H9 (cell line): ENCODE measurements around the gene ARPC5. TPM values are rescaled to one million over a fixed set of nuclear protein-coding genes. Genes with fewer than 3 reads are reported as not detected.

Experiments used
- DNase-seq: peaks from one replicate; pipeline ENCODE4 v3.0.0-alpha.2; 2017
- H2AFZ ChIP-seq: one replicate; pipeline ENCODE4 v1.6.1; 2013; ENCODE audit warnings: mild to moderate bottlenecking, low read length, control low read depth, moderate library complexity
- H2AK5ac ChIP-seq: 2 replicates; pipeline ENCODE4 v1.6.1; 2013; ENCODE audit warnings: low read length, control low read depth, mixed read lengths; ENCODE audit not compliant: insufficient read length
- H2BK120ac ChIP-seq: one replicate; pipeline ENCODE4 v1.6.1; 2013; ENCODE audit warnings: low read depth, mild to moderate bottlenecking, low read length, control low read depth, inconsistent platforms; ENCODE audit not compliant: poor library complexity, severe bottlenecking
- H2BK12ac ChIP-seq: 2 replicates; pipeline ENCODE4 v1.6.1; 2013; ENCODE audit warnings: low read length, control low read depth, mixed read lengths, low read depth; ENCODE audit not compliant: insufficient read length
- H2BK15ac ChIP-seq: 2 replicates; pipeline ENCODE4 v1.6.1; 2013; ENCODE audit warnings: low read depth, low read length, control low read depth
- H2BK20ac ChIP-seq: one replicate; pipeline ENCODE4 v1.6.1; 2013; ENCODE audit warnings: low read depth, mild to moderate bottlenecking, low read length, control low read depth, inconsistent platforms; ENCODE audit not compliant: poor library complexity, severe bottlenecking
- H2BK5ac ChIP-seq: 2 replicates; pipeline ENCODE4 v1.6.1; 2013; ENCODE audit warnings: low read length, control low read depth, mixed read lengths; ENCODE audit not compliant: insufficient read length
- H3K14ac ChIP-seq: 2 replicates; pipeline ENCODE4 v1.6.1; 2013; ENCODE audit warnings: low read length, control low read depth; ENCODE audit not compliant: insufficient read depth
- H3K18ac ChIP-seq: 2 replicates; pipeline ENCODE4 v1.6.1; 2013; ENCODE audit warnings: low read depth, mild to moderate bottlenecking, mixed read lengths, low read length, control low read depth; ENCODE audit not compliant: insufficient read length
- H3K23ac ChIP-seq: 2 replicates; pipeline ENCODE4 v1.6.1; 2013; ENCODE audit warnings: low read length, control low read depth, mixed read lengths, low read depth; ENCODE audit not compliant: insufficient read length
- H3K23me2 ChIP-seq: 2 replicates; pipeline ENCODE4 v1.6.1; 2013; ENCODE audit warnings: low read depth, mild to moderate bottlenecking, mixed read lengths, low read length, control low read depth; ENCODE audit not compliant: insufficient read length, poor library complexity, severe bottlenecking
- H3K27ac ChIP-seq: 2 replicates; pipeline ENCODE4 v1.5.1; 2013; ENCODE audit warnings: low read length, control low read depth, mixed read lengths, low read depth; ENCODE audit not compliant: insufficient read length
- H3K27me3 ChIP-seq: 2 replicates; pipeline ENCODE4 v1.6.1; 2013; ENCODE audit warnings: low read length, control low read depth, inconsistent platforms; ENCODE audit not compliant: insufficient read depth
- H3K4ac ChIP-seq: 2 replicates; pipeline ENCODE4 v1.6.1; 2013; ENCODE audit warnings: low read depth, mild to moderate bottlenecking, control low read depth, inconsistent platforms, low read length, moderate library complexity
- H3K4me1 ChIP-seq: 2 replicates; pipeline ENCODE4 v1.6.1; 2013; ENCODE audit warnings: low read length, control low read depth, inconsistent platforms; ENCODE audit not compliant: insufficient read depth
- H3K4me2 ChIP-seq: 2 replicates; pipeline ENCODE4 v1.6.1; 2013; ENCODE audit warnings: low read length, control low read depth, mixed read lengths; ENCODE audit not compliant: insufficient read length, insufficient read depth
- H3K56ac ChIP-seq: 2 replicates; pipeline ENCODE4 v1.6.1; 2013; ENCODE audit warnings: low read depth, mild to moderate bottlenecking, mixed read lengths, low read length, control low read depth; ENCODE audit not compliant: insufficient read length
- H3K79me1 ChIP-seq: 2 replicates; pipeline ENCODE4 v1.6.1; 2013; ENCODE audit warnings: low read depth, mild to moderate bottlenecking, moderate library complexity, low read length, control low read depth, inconsistent platforms; ENCODE audit not compliant: insufficient read depth, poor library complexity, severe bottlenecking
- H3K79me2 ChIP-seq: 2 replicates; pipeline ENCODE4 v1.6.1; 2013; ENCODE audit warnings: low read length, control low read depth, inconsistent platforms; ENCODE audit not compliant: insufficient read depth
- H3K9ac ChIP-seq: 2 replicates; pipeline ENCODE4 v1.6.1; 2013; ENCODE audit warnings: low read length, control low read depth, mixed read lengths; ENCODE audit not compliant: insufficient read length; ENCODE audit errors: extremely low read depth
- H3K9me3 ChIP-seq: one replicate; pipeline ENCODE4 v1.6.1; 2013; ENCODE audit warnings: low read depth, low read length, inconsistent platforms; ENCODE audit not compliant: control insufficient read depth
- H3T11ph ChIP-seq: one replicate; pipeline ENCODE4 v1.6.1; 2013; ENCODE audit warnings: mild to moderate bottlenecking, low read length, control low read depth, inconsistent platforms
- H4K20me1 ChIP-seq: one replicate; pipeline ENCODE4 v1.6.1; 2013; ENCODE audit not compliant: control insufficient read depth, insufficient read length, insufficient read depth
- H4K5ac ChIP-seq: 2 replicates; pipeline ENCODE4 v1.6.1; 2013; ENCODE audit warnings: low read depth, mild to moderate bottlenecking, mixed read lengths, low read length, control low read depth; ENCODE audit not compliant: insufficient read length
- H4K8ac ChIP-seq: replicated peaks from 2 replicates; pipeline ENCODE4 v1.6.1; 2013; ENCODE audit warnings: low read length, control low read depth, mixed read lengths, low read depth; ENCODE audit not compliant: insufficient read length
- H4K91ac ChIP-seq: 2 replicates; pipeline ENCODE4 v1.6.1; 2013; ENCODE audit warnings: low read depth, mild to moderate bottlenecking, moderate library complexity, mixed read lengths, low read length, control low read depth; ENCODE audit not compliant: insufficient read length
- H3K27ac Mint-ChIP-seq, 3 experiments: 2 replicates in 2 of 3; 3 replicates in 1 of 3; pipeline ENCODE4 v1.8.0; 2020 to 2021; ENCODE audit warnings: mixed read lengths in 3 of 3, mild to moderate bottlenecking in 1 of 3, moderate library complexity in 1 of 3
- H3K27me3 Mint-ChIP-seq: 2 replicates; pipeline ENCODE4 v1.8.0; 2021; ENCODE audit warnings: low read depth, mild to moderate bottlenecking, moderate library complexity, mixed read lengths
- H3K36me3 Mint-ChIP-seq, 3 experiments: 2 replicates in 2 of 3; 3 replicates in 1 of 3; pipeline ENCODE4 v1.8.0; 2020 to 2021; ENCODE audit warnings: low read depth in 3 of 3, mixed read lengths in 3 of 3; ENCODE audit not compliant: insufficient read depth in 1 of 3
- H3K4me1 Mint-ChIP-seq, 2 experiments: 2 replicates each; pipeline ENCODE4 v1.8.0; 2020; ENCODE audit warnings: mixed read lengths in 2 of 2
- H3K4me3 Mint-ChIP-seq, 2 experiments: 2 replicates in 1 of 2; 3 replicates in 1 of 2; pipeline ENCODE4 v1.8.0; 2020 to 2021; ENCODE audit warnings: mild to moderate bottlenecking in 2 of 2, mixed read lengths in 2 of 2, moderate library complexity in 1 of 2
- H3K9me3 Mint-ChIP-seq, 2 experiments: 2 replicates in 1 of 2; 3 replicates in 1 of 2; pipeline ENCODE4 v1.8.0; 2020; ENCODE audit warnings: mild to moderate bottlenecking in 2 of 2, mixed read lengths in 2 of 2, moderate library complexity in 1 of 2
- CTCF ChIP-seq: fragments of 200-600 bp; sonication (generic); conservative IDR thresholded peaks from 3 replicates; pipeline ENCODE4 v1.8.0; 2021; ENCODE audit warnings: antibody characterized with exemption, mild to moderate bottlenecking
- WGBS: extraction: QIAGEN DNeasy Blood & Tissue Kit; methylation state at CpG from one replicate; pipeline ENCODE4 v1.1.7; 2013; ENCODE audit warnings: missing lambda C conversion rate, low lambda C conversion rate, mixed read lengths; ENCODE audit not compliant: insufficient read length; ENCODE audit errors: extremely low coverage; 5-methylcytosine and 5-hydroxymethylcytosine counted together
- total RNA-seq: library from RNA; stranded (reverse); gene quantifications from 2 replicates; pipeline ENCODE4 v1.2.1, GENCODE V29; 2021

ARPC5 gene
- total RNA-seq, 1 experiment from 2014 or later: 67.7 TPM

GRCh38 chr1:183584147-183584546 is 51.4 kb downstream of the ARPC5 start:
- peaks cover 22 to 28% of the 10 kb centered on the region in 2 experiments for H3K4me1 Mint-ChIP-seq
- H3K23ac ChIP-seq: no peak overlapping the region
- no peaks in the 10 kb centered on the region for H3K23me2 ChIP-seq
- H3K27ac Mint-ChIP-seq: no peak overlapping the region
- no peaks in the 10 kb centered on the region for H3K79me1 ChIP-seq
- no peak overlapping the region for H3K4me2 ChIP-seq
- no peak overlapping the region for H2BK5ac ChIP-seq
- WGBS: no CpG with 5 or more reads among the region's 5 CpGs
- H4K8ac ChIP-seq: no peak overlapping the region
- no peak overlapping the region for H2BK15ac ChIP-seq
- H4K91ac ChIP-seq: no peak overlapping the region
- no peak overlapping the region for H3K4ac ChIP-seq
- H4K5ac ChIP-seq: no peak overlapping the region
- H2BK20ac ChIP-seq: no peak overlapping the region
- H3K79me2 ChIP-seq: no peaks in the 10 kb centered on the region
- H3K4me3 Mint-ChIP-seq: no peak overlapping the region
- H3K9me3 ChIP-seq: no peaks in the 10 kb centered on the region
- no peak for DNase-seq
- no peak overlapping the region for H2BK12ac ChIP-seq
- H3K56ac ChIP-seq: no peak overlapping the region
- no peaks in the 10 kb centered on the region; the same call in 1 of the 2 replicates for H3K27me3 Mint-ChIP-seq
- no peak overlapping the region for H2AFZ ChIP-seq
- no peak overlapping the region for H3K9ac ChIP-seq
- no peak for TF ChIP-seq CTCF
- H3K14ac ChIP-seq: no peak overlapping the region
- no peaks in the 10 kb centered on the region for H3K27me3 ChIP-seq
- no peak overlapping the region for H3T11ph ChIP-seq
- no peaks in the 10 kb centered on the region for H4K20me1 ChIP-seq
- H3K4me1 ChIP-seq: peaks cover 4% of the 10 kb centered on the region; the same call in 1 of the 2 replicates
- H2BK120ac ChIP-seq: no peak overlapping the region
- no peak overlapping the region for H2AK5ac ChIP-seq
- no peaks in the 10 kb centered on the region for H3K9me3 Mint-ChIP-seq
- no peak overlapping the region for H3K27ac ChIP-seq
- no peak overlapping the region for H3K18ac ChIP-seq
- no peaks in the 10 kb centered on the region for H3K36me3 Mint-ChIP-seq
